Tibial nerve (tissue), 4 donors: ENCODE data around the gene NCAN. TPM values are rescaled to one million over a fixed set of nuclear protein-coding genes. Genes with fewer than 3 reads are reported as not detected.

Experiments
- DNase-seq, 2 donors: peaks; one replicate each; pipeline ENCODE4 v3.0.0-alpha.2; 2019; ENCODE audit warnings: low spot score in 2 of 2
- H3K27ac ChIP-seq, 4 donors: fragments of 200-600 bp; sonication (generic) in 3 of 4; one replicate each; pipeline ENCODE4 v1.5.1; 2017 to 2019; ENCODE audit warnings: mild to moderate bottlenecking in 1 of 4
- H3K27me3 ChIP-seq, 2 donors: fragments of 200-600 bp; sonication (generic) in 1 of 2; one replicate each; pipeline versions ENCODE4 v1.5.1 to v1.6.0; 2017 to 2019
- H3K36me3 ChIP-seq, 3 donors: fragments of 200-600 bp; sonication (generic); one replicate each; pipeline ENCODE4 v1.5.1; 2018 to 2019
- H3K4me1 ChIP-seq, 4 donors: fragments of 200-600 bp; sonication (generic) in 3 of 4; one replicate each; pipeline ENCODE4 v1.5.1; 2017 to 2019
- H3K4me3 ChIP-seq, 4 donors: fragments of 200-600 bp; sonication (generic) in 3 of 4; one replicate each; pipeline ENCODE4 v1.5.1; 2017 to 2019; ENCODE audit warnings: mild to moderate bottlenecking in 1 of 4, moderate library complexity in 1 of 4
- H3K9me3 ChIP-seq, 4 donors: fragments of 200-600 bp; sonication (generic) in 3 of 4; one replicate each; pipeline ENCODE4 v1.5.1; 2017 to 2019
- EP300 ChIP-seq, 2 donors: sonication (generic); formaldehyde crosslinking; IDR thresholded peaks; one replicate each; pipeline ENCODE4 v1.6.1; 2017; ENCODE audit warnings: antibody characterized with exemption in 2 of 2, mild to moderate bottlenecking in 1 of 2
- POLR2A ChIP-seq, 2 donors: fragments of 450-650 bp; IDR thresholded peaks; one replicate each; pipeline ENCODE4 v1.6.1; 2017; ENCODE audit warnings: antibody characterized with exemption in 2 of 2, mild to moderate bottlenecking in 2 of 2, moderate library complexity in 2 of 2
- WGBS, 2 donors: methylation state at CpG; one replicate each; pipeline ENCODE4 v1.1.5; 2018; 5-methylcytosine and 5-hydroxymethylcytosine counted together
- total RNA-seq, 4 donors: library from RNA; depleted of rRNA; stranded (reverse); fragments of >200 nt; gene quantifications; one replicate each; pipeline ENCODE4 v1.1.0, GENCODE V29; 2016
- TF ChIP-seq, protein P1 (sequence below), 5 experiments: fragments of 200-600 bp in 3 of 5; fragments of 450-650 bp in 2 of 5; sonication (generic) in 3 of 5; IDR thresholded peaks; one replicate each; pipeline ENCODE4 v1.5.1; 2016 to 2019; ENCODE audit warnings: antibody characterized with exemption in 5 of 5, mild to moderate bottlenecking in 3 of 5, moderate library complexity in 2 of 5

The NCAN gene
- total RNA-seq, 4 donors from 2014 or later: not detected

GRCh38 chr19:19191768-19192077 lies 20.0 kb upstream of the NCAN start:
- DNase-seq: no peak
- H3K27ac ChIP-seq: peak overlapping the region; percentile 98
- 1% methylated on average over 17 of the region's 17 CpGs for WGBS, 2 donors
- peaks cover 5 to 59% (median 36%) of the 10 kb centered on the region in 4 donors for H3K4me1 ChIP-seq
- peak overlapping the region; percentile 72 to 78 (median 74) for H3K4me3 ChIP-seq
- no peaks in the 10 kb centered on the region for H3K27me3 ChIP-seq
- H3K9me3 ChIP-seq: no peaks in the 10 kb centered on the region
- peaks cover 0 to 23% (median under 1%) of the 10 kb centered on the region in 3 donors for H3K36me3 ChIP-seq
- TF ChIP-seq, protein P1, sequence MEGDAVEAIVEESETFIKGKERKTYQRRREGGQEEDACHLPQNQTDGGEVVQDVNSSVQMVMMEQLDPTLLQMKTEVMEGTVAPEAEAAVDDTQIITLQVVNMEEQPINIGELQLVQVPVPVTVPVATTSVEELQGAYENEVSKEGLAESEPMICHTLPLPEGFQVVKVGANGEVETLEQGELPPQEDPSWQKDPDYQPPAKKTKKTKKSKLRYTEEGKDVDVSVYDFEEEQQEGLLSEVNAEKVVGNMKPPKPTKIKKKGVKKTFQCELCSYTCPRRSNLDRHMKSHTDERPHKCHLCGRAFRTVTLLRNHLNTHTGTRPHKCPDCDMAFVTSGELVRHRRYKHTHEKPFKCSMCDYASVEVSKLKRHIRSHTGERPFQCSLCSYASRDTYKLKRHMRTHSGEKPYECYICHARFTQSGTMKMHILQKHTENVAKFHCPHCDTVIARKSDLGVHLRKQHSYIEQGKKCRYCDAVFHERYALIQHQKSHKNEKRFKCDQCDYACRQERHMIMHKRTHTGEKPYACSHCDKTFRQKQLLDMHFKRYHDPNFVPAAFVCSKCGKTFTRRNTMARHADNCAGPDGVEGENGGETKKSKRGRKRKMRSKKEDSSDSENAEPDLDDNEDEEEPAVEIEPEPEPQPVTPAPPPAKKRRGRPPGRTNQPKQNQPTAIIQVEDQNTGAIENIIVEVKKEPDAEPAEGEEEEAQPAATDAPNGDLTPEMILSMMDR (IDR thresholded peaks at IDR 0.05): no peak
- TF ChIP-seq EP300 (IDR thresholded peaks at IDR 0.05): no peak

- DNase-seq: peak; percentile 99
- Histone ChIP-seq H3K9me3 (no peaks in the 10 kb centered on the region), H3K36me3 (peaks cover 0 to 23% (median 6%) of the 10 kb centered on the region in 3 donors), H3K27ac (peak within 1 kb of the TSS; percentile 98), H3K27me3 (no peaks in the 10 kb centered on the region), H3K4me3 (peak within 1 kb of the TSS; percentile 72 to 78 (median 74)), H3K4me1 (peaks cover 5 to 59% (median 36%) of the 10 kb centered on the region in 4 donors)
- 0% methylated on average over 50 to 53 of the region's 53 CpGs for WGBS, 2 donors
- TF ChIP-seq EP300 (IDR thresholded peaks at IDR 0.05) (peak; percentile 78 to 89), POLR2A (IDR thresholded peaks at IDR 0.05) (peak in 1 of 2 donors; percentile 66)
- TF ChIP-seq, protein P1 (IDR thresholded peaks at IDR 0.05): peak in 2 of 5 experiments; percentile 38 to 40
Measured at GRCh38 chr19:19192078-19192882, 19.5 kb upstream of the NCAN start, which contains the start of the genes BORCS8 and RFXANK. Gene BORCS8 (minus strand): TSS chr19:19192152. CDS start chr19:19192117, 35 bp downstream. Gene RFXANK (plus strand): TSS chr19:19192258. CDS start chr19:19193947, 1,689 bp downstream.

DNA sequence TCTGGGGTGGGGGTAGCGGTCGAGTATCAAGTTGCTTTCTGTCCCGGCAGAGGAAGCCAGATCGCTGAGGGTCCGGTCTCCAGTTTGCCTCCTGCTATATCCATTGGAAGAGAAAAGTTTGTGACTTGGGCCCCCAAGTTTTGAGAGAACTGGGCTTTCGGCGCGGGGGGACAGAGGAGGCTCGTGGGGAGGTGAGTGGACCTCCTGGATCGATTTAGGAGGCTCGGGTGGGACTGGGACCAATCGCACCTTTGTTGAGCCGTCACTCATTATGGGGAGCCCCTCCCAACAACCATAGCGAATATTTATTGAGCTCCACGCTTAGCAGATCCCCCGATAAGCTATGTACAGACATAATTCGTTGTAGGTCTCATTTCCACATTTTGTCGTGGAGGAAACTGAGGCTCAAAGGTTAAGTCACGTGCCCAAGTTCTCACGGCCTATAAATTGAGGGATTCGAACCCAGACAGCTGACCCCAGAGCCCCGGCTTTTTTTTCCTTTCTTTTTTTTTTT lies 18.8 kb upstream of the NCAN start:
- no peaks in the 10 kb centered on the region for H3K9me3 ChIP-seq
- TF ChIP-seq, protein P1 (IDR thresholded peaks at IDR 0.05): no peak
- no peak for TF ChIP-seq EP300 (IDR thresholded peaks at IDR 0.05)
- peaks cover 5 to 59% (median 36%) of the 10 kb centered on the region in 4 donors for H3K4me1 ChIP-seq
- DNase-seq: no peak
- peak overlapping the region; percentile 72 to 78 (median 74) for H3K4me3 ChIP-seq
- peak overlapping the region; percentile 73 to 98 (median 98) for H3K27ac ChIP-seq
- H3K27me3 ChIP-seq: no peaks in the 10 kb centered on the region
- 1% methylated on average over 22 of the region's 22 CpGs for WGBS, 2 donors
- H3K36me3 ChIP-seq: peaks cover 0 to 25% (median 13%) of the 10 kb centered on the region in 3 donors

DNA sequence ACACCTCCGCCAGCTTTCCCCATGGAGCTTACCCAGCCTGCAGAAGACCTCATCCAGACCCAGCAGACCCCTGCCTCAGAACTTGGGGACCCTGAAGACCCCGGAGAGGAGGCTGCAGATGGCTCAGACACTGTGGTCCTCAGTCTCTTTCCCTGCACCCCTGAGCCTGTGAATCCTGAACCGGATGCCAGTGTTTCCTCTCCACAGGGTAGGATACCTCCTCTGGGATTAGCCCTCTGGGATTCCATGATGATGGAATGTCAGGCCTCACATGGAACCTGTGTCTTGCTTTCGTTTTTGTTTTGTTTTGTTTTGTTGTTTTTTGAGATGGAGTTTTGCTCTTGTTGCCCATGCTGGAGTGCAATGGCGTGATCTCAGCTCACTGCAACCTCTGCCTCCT lies 17.8 kb upstream of the NCAN start:
- H3K4me1 ChIP-seq: peaks cover 5 to 52% (median 36%) of the 10 kb centered on the region in 4 donors
- no peak for TF ChIP-seq POLR2A (IDR thresholded peaks at IDR 0.05)
- H3K27me3 ChIP-seq: no peaks in the 10 kb centered on the region
- no peaks in the 10 kb centered on the region for H3K9me3 ChIP-seq
- H3K36me3 ChIP-seq: peaks cover 0 to 29% (median 18%) of the 10 kb centered on the region in 3 donors
- H3K27ac ChIP-seq: peak overlapping the region in 3 of 4 donors; percentile 11 to 98 (median 98)
- DNase-seq: no peak
- H3K4me3 ChIP-seq: peak overlapping the region in 1 of 4 donors; percentile 72
- 67 to 68% methylated on average over 5 of the region's 5 CpGs for WGBS, 2 donors

DNA sequence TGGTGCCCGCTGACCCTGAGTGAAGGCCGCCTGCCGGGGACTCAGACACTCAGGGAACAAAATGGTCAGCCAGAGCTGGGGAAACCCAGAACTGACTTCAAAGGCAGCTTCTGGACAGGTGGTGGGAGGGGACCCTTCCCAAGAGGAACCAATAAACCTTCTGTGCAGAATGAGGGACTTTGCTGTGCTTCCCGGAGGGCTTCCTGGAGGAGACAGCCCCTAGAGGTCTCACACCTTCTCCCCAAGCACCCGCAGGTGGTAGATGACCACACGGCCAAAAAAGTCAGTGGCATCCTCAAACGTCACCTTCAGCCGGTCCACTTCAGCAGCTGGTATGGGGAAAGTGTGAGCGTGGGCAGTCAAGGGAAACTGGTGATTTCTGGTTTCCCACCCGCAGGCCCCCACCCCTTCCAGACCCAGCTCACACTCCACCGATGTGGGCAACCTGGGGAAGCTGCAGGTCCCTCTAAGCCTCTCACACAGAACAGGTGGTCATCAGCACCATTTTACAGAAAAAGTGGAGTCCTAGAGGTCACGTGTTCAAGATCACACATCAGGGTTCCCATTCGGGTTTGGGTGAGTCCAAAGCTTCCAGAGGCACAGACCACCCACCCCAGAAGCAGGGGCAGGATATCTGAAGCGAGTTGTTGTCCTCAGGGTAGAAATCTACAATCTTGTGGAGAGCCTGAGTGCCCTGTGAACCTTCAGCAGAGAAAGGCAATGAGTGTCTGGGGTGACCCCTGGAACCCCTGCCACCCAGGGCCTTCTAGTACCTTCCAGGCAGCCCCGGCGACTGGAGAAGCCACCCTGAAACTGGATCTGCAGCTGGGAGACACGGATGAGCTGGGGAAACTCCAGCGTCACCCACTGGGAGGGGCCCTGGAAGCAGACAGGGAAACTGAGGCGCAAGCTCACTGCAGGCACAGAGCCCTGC lies 9.8 kb upstream of the NCAN start:
- no peak for TF ChIP-seq POLR2A (IDR thresholded peaks at IDR 0.05)
- no peak for TF ChIP-seq EP300 (IDR thresholded peaks at IDR 0.05)
- TF ChIP-seq, protein P1 (IDR thresholded peaks at IDR 0.05): no peak
- Histone ChIP-seq H3K27me3 (peaks cover 0 to 3% of the 10 kb centered on the region in 2 donors), H3K4me1 (peaks cover 0 to 39% (median 13%) of the 10 kb centered on the region in 4 donors), H3K9me3 (no peaks in the 10 kb centered on the region), H3K4me3 (peak overlapping the region in 3 of 4 donors; percentile 51 to 68 (median 61)), H3K27ac (peak overlapping the region in 3 of 4 donors; percentile 81 to 93 (median 83)), H3K36me3 (peaks cover 0 to 50% (median 15%) of the 10 kb centered on the region in 3 donors)
- 70 to 72% methylated on average over 16 to 19 of the region's 19 CpGs for WGBS, 2 donors
- DNase-seq: no peak
